GM21526 (cell line): ENCODE measurements around the gene APCDD1L.
"Not testable (repeated sequence)": the region's sequence is repeated elsewhere in the genome, so short reads cannot be mapped to it uniquely, and the experiment has no call there.

ENCODE experiments used
- ATAC-seq: cut with Tn5 transposase; IDR thresholded peaks from one replicate; pipeline ENCODE4 v1.9.1; 2021; ENCODE audit warnings: moderate library complexity; ENCODE audit not compliant: unreplicated experiment, low FRiP score

The APCDD1L gene

GRCh38 chr20:58446960-58447265 is 68.3 kb downstream of the APCDD1L start:
- no peak for ATAC-seq

DNA sequence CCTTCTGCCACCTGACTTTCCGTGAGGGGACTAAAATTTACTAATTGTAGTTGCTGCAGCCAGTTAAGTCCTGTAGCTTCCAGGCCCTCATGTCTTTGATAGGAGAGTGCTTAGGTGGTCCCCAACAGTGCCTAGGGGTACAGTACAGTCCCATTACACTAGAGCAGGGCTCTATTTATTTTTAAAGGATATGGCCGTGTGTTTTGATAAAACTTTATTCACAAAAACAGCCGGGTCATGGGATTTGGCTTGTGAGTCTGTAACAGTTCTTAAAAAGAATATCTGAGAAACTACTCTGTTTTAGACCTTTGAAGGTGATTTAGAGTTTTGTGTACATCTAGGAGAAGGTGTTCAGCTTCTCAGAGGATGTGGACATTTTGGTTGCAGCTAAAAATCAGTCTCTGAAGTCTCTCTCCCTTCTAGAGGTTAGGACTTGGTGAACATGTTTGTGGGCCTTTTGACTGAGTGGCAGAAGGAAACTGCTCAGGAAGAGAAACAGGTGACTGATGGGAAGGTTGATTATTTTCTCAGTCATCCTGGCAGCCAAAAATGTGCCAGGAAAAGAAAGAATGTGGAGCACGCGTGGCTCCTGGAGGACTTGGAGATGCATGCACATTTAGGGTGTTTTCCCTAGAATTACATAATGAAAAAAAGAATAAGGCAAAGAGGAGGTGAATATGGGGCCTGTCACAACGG is 68.8 kb downstream of the APCDD1L start:
- ATAC-seq = no peak

DNA sequence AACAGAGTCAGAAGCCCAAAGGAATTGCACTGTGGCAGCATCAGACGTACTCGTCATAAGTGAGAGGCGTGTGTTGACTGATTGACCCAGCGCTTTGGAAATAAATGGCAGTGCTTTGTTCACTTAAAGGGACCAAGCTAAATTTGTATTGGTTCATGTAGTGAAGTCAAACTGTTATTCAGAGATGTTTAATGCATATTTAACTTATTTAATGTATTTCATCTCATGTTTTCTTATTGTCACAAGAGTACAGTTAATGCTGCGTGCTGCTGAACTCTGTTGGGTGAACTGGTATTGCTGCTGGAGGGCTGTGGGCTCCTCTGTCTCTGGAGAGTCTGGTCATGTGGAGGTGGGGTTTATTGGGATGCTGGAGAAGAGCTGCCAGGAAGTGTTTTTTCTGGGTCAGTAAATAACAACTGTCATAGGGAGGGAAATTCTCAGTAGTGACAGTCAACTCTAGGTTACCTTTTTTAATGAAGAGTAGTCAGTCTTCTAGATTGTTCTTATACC is 70.4 kb downstream of the APCDD1L start:
- ATAC-seq = no peak

- ATAC-seq = no peak
Observed at GRCh38 chr20:58441723-58442122, 73.5 kb downstream of the APCDD1L start.

DNA sequence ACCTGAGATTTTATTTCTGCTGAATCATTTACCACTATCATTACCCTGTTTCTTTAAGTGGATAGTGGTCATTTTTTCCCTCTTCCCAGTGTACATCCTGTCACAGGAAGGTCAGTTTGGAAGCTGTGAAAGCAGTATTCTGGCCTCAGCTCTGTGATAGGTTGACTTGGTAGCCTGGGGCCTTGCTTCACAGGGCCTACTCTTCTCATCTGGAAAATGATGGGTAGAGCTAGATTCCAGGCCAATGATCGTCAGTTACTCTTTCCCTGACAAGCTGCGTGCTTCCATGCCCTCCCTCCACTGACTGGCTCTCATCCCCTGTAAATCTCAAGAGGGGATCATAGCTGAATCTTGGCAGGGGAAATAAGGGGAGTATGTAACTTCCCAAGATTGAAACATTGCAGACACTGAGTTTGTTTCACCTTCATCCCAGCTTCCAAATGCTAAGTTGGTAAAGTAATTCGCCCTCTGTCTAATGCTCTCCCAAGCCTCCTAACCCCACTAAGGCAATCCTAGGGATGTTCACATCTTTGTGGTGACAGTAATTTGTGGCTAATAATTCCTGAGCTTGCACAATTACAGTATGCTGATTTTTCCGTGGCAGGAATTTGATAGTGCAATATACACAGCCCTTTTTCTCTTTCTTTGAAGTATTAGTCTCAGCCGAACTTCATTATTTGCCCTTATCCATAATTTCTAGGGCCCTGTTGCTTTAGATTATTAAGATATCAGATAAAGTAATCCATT is 75.0 kb downstream of the APCDD1L start:
- no peak for ATAC-seq

GRCh38 chr20:58438970-58439808 is 76.0 kb downstream of the APCDD1L start:
- no peak for ATAC-seq

GRCh38 chr20:58436868-58437645 is 78.1 kb downstream of the APCDD1L start:
- ATAC-seq = no peak

- ATAC-seq = no peak
Observed at GRCh38 chr20:58435237-58435636, 80.0 kb downstream of the APCDD1L start.

DNA sequence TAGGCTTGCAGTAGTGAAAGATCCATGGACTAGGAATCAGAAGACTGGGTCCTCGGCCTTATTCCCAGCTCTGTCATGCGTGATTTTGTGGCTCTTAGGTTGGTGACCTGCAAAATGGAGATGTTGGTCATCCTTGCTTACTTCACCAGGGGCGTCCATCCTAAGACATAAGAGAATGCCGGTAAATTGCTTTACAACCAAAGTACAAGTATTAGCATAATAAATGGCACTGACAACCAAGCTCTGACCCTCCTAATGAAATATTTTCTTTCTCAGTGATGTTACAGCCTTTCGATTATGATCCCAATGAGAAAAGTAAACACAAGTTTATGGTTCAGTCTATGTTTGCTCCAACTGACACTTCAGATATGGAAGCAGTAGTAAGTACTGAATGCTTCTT is 80.9 kb downstream of the APCDD1L start:
- no peak for ATAC-seq

- no peak for ATAC-seq
Observed at GRCh38 chr20:58433759-58434158, 81.4 kb downstream of the APCDD1L start.

- no peak for ATAC-seq
Observed at GRCh38 chr20:58433029-58433647, 82.1 kb downstream of the APCDD1L start.

GRCh38 chr20:58432186-58432954 is 82.8 kb downstream of the APCDD1L start:
- no peak for ATAC-seq

DNA sequence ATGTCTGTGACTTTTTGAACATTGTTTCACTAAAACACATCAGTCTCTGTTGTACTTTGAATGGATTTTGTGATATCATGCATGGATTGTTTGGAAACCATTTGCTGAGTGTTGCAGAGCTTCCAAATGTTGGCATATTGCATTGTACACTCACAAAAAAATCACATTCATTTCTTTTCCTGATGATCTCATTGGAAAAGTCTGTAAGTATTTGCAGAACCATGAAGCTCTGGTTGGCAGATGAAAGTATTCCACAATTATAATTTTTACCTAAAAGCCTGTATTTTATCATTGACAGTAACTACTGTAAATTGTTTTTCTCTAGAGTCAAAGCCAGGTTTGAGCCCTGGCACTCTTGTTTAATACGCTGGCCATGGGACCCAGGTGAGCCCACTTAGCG is 84.1 kb downstream of the APCDD1L start:
- ATAC-seq = no peak

DNA sequence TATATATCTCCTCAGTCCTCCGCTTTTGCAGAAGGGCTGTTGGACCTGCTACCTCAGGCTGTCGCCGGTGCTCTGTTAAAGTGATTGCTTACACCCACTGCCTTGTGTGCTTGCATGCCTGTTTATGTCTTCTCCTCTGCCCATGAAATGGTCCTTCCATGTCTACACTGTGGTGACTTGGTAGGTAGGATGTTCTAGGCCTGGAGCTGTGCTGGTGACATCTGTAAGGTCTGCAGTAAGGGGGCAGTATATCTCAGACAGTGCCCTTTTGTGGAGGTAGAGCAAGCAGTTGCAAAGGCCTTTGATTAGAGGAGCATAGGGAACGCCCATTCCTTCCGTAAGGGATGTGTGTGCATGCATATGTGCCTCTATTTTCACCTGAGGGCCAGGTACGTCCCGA is 85.9 kb downstream of the APCDD1L start:
- no peak for ATAC-seq

GRCh38 chr20:58428364-58428763 is 86.8 kb downstream of the APCDD1L start:
- no peak for ATAC-seq

DNA sequence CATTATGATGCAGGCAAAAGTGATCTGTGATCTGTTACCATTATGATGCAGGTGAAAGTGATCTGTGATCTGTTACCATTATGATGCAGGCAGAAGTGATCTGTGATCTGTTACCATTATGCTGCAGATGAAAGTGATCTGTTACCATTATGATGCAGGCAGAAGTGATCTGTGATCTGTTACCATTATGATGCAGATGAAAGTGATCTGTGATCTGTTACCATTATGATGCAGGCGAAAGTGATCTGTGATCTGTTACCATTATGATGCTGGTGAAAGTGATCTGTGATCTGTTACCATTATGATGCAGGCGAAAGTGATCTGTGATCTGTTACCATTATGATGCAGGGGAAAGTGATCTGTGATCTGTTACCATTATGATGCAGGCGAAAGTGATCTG is 87.6 kb downstream of the APCDD1L start:
- ATAC-seq = not testable (repeated sequence)

DNA sequence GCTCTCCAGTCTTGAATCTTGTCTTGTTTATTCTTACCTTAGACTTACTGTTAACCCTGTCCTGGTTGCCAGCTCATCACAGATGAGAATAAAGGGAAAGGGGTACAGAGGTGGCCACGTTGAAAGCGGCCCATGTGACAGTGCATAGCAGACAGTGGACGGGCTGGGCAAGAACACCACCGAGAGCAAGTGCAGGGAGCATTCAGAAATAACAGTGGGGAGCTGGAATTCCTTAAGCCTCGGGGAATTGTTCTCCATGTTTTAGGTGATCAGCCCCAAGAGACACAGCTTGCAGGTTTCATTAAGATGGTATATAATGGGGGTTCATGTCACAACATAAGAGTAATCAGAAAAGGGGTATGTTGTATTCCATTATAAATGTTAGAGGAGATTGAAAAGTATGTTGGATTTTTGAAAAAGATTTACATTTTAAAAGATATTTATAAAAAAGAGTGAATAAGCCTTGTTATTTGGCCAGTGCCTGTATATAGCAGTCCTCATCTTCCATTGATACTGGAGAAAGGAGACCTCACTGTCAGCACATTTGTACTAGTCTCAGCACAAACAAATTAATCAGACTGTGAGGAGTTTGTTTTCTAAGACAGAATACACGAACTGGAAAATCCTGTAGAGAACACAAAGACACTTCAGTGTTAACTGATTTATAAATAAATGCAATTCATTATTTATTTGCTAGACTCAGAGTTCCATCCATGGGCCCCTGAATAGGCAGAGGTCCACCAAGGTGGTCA is 90.8 kb downstream of the APCDD1L start:
- no peak for ATAC-seq

DNA sequence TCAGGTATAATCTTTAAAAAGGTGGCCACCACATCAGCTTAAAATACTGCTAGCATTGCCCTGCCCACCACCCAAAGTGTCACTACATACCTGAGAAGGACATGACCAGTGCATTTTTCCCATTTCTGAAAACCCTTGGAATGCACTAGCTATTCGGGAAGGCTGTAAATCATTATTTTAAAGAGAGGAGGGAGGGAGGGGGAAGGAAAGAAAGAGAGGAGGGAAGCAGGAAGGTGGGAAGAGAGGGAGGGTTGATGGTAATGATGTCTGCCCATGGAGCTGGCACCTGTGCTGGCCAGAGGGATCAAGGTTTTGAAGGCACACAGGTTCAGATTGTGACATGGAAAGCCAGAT is 93.7 kb downstream of the APCDD1L start:
- ATAC-seq = no peak
